Measurements from ENCODE around the gene DUSP15. TPM values are rescaled to one million over a fixed set of nuclear protein-coding genes. Genes with fewer than 3 reads are reported as not detected.

The DUSP15 gene
- polyA plus RNA-seq, 1 donor (not counting 4 experiments of a cell fraction or from before 2014, with no cell fraction given) = not detected

DNA sequence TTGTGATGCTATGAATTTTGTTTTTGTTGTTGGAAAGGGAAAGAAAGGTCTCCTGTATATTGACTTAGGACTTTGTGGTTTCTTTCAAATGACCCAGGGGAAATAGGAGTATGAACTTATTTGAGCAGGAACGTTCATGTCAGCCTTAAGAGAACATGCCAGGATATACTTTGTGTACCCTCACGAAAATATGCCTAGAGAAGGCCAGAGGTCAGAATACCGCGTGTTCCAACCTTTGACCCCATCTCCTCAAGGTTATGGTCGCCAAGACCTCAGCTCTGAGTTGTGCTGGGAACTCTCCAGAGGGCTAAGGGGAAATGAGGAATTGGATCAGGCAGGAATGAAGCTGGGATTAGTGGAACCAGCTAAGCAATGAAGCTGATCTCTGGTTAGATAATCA lies 11.6 kb upstream of the DUSP15 start:
- no peak for TF ChIP-seq EZH2 (IDR thresholded peaks at IDR 0.05; ENCODE audit: low read length)
- TF ChIP-seq, protein P1, sequence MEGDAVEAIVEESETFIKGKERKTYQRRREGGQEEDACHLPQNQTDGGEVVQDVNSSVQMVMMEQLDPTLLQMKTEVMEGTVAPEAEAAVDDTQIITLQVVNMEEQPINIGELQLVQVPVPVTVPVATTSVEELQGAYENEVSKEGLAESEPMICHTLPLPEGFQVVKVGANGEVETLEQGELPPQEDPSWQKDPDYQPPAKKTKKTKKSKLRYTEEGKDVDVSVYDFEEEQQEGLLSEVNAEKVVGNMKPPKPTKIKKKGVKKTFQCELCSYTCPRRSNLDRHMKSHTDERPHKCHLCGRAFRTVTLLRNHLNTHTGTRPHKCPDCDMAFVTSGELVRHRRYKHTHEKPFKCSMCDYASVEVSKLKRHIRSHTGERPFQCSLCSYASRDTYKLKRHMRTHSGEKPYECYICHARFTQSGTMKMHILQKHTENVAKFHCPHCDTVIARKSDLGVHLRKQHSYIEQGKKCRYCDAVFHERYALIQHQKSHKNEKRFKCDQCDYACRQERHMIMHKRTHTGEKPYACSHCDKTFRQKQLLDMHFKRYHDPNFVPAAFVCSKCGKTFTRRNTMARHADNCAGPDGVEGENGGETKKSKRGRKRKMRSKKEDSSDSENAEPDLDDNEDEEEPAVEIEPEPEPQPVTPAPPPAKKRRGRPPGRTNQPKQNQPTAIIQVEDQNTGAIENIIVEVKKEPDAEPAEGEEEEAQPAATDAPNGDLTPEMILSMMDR (optimal IDR thresholded peaks at IDR 0.05 in 1 of 3, IDR thresholded peaks at IDR 0.05 in 1 of 3, conservative IDR thresholded peaks at IDR 0.05 in 1 of 3; ENCODE audit: extremely low read depth in 1 of 3, insufficient read depth in 2 of 3, low read length in 3 of 3) = no peak
- H3K9me3 ChIP-seq (ENCODE audit: control insufficient read depth, low read depth, low read length) = no peaks in the 10 kb centered on the region
- H3K4me3 ChIP-seq (ENCODE audit: control insufficient read depth in 2 of 3, extremely low read depth in 1 of 3, insufficient read depth in 2 of 3, low read depth in 1 of 3, low read length in 3 of 3) = no peak overlapping the region
- H3K79me2 ChIP-seq (ENCODE audit: control insufficient read depth, insufficient read depth, low read length) = no peaks in the 10 kb centered on the region
- no peak overlapping the region for H3K27ac ChIP-seq (ENCODE audit: control insufficient read depth, insufficient read depth, low read length)
- no peaks in the 10 kb centered on the region for H3K9me1 ChIP-seq (ENCODE audit: control insufficient read depth, extremely low read depth, insufficient read depth, low read length)
- DNase-seq (ENCODE audit: low read depth, low spot score) (no peak), FAIRE-seq (no peak)
- dilution Hi-C loops (cut with MboI; ENCODE audit: extremely low pct_ligation_motif_present, low sequenced_read_pairs) = no loop called here
- no peak overlapping the region for H2AFZ ChIP-seq (ENCODE audit: control insufficient read depth, low read length)
- peaks cover 5% of the 10 kb centered on the region for H3K27me3 ChIP-seq (ENCODE audit: control insufficient read depth, extremely low read depth, insufficient read depth, low read length)
- no peaks in the 10 kb centered on the region for H4K20me1 ChIP-seq (ENCODE audit: control insufficient read depth, extremely low read depth, insufficient read depth, low read length)
- H3K36me3 ChIP-seq (ENCODE audit: control insufficient read depth in 2 of 2, extremely low read depth in 1 of 2, insufficient read depth in 2 of 2, low read length in 2 of 2) = no peaks in the 10 kb centered on the region
- H3K4me1 ChIP-seq (ENCODE audit: control insufficient read depth, extremely low read depth, insufficient read depth, low read length) = peaks cover 4% of the 10 kb centered on the region
- H3K9ac ChIP-seq (ENCODE audit: control insufficient read depth, extremely low read depth, insufficient read depth, low read length) = no peak overlapping the region
- H3K4me2 ChIP-seq (ENCODE audit: control insufficient read depth, extremely low read depth, insufficient read depth, low read depth, low read length) = no peak overlapping the region

DNA sequence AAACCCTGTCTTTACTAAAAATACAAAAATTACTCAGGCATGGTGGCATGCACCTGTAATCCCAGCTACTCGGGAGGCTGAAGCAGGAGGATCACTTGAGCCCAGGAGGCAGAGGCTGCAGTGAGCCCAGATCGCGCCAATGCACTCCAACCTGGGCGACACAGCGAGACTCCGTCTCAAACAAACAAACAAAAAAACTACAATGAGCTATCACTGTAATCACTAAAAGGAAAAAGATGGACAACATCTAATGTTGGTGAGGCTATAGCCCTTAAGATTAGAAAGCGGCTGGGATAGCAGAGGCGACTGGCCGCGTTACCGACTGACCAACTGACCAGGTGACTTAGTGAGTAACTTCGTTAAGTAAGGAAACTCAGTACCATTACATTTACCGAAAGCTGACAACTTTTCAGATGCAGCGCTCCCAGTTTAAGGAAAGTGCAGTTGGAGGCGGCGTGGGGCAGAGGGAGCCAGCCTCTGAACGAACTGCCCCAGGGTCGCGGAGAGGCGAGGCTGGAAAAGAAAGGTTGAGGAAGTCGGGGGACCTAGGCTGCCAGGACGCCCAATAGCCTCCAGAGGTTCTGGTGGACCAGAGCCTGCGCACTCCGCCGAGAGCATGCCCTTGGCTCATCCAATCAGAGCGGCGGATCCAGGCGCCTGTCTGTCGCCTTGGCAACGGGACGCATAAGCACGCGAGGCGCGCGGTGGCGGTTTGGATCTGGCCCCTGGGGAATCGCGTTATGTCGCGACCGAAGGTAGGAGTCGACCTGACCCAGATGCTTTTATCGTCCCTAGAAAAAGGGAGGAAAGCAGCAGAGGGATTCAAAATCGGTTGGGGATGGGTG lies 9.0 kb upstream of the DUSP15 start:
- TF ChIP-seq, protein P1 (optimal IDR thresholded peaks at IDR 0.05 in 1 of 3, IDR thresholded peaks at IDR 0.05 in 1 of 3, conservative IDR thresholded peaks at IDR 0.05 in 1 of 3; ENCODE audit: extremely low read depth in 1 of 3, insufficient read depth in 2 of 3, low read length in 3 of 3) = peak in 1 of 3 experiments; percentile 9
- no peak for TF ChIP-seq EZH2 (IDR thresholded peaks at IDR 0.05; ENCODE audit: low read length)
- Histone ChIP-seq H3K36me3 (ENCODE audit: control insufficient read depth in 2 of 2, extremely low read depth in 1 of 2, insufficient read depth in 2 of 2, low read length in 2 of 2) (no peaks in the 10 kb centered on the region), H3K27me3 (ENCODE audit: control insufficient read depth, extremely low read depth, insufficient read depth, low read length) (no peaks in the 10 kb centered on the region), H4K20me1 (ENCODE audit: control insufficient read depth, extremely low read depth, insufficient read depth, low read length) (no peaks in the 10 kb centered on the region), H3K9me3 (ENCODE audit: control insufficient read depth, low read depth, low read length) (no peaks in the 10 kb centered on the region), H3K9me1 (ENCODE audit: control insufficient read depth, extremely low read depth, insufficient read depth, low read length) (no peaks in the 10 kb centered on the region), H3K27ac (ENCODE audit: control insufficient read depth, insufficient read depth, low read length) (peak overlapping the region; percentile 39), H3K79me2 (ENCODE audit: control insufficient read depth, insufficient read depth, low read length) (no peaks in the 10 kb centered on the region), H2AFZ (ENCODE audit: control insufficient read depth, low read length) (peak overlapping the region; percentile 98), H3K4me1 (ENCODE audit: control insufficient read depth, extremely low read depth, insufficient read depth, low read length) (peaks cover 4% of the 10 kb centered on the region), H3K9ac (ENCODE audit: control insufficient read depth, extremely low read depth, insufficient read depth, low read length) (peak overlapping the region; percentile 51), H3K4me2 (ENCODE audit: control insufficient read depth, extremely low read depth, insufficient read depth, low read depth, low read length) (peak overlapping the region; percentile 81), H3K4me3 (ENCODE audit: control insufficient read depth in 2 of 3, extremely low read depth in 1 of 3, insufficient read depth in 2 of 3, low read depth in 1 of 3, low read length in 3 of 3) (peak overlapping the region; percentile 57 to 82 (median 75))
- peak; percentile 50 for DNase-seq (ENCODE audit: low read depth, low spot score)
- dilution Hi-C loops (cut with MboI; ENCODE audit: extremely low pct_ligation_motif_present, low sequenced_read_pairs) = no loop called here
- no peak for FAIRE-seq

Measured in keratinocyte (primary cell).